ENCODE data around the gene HSD17B2. TPM values are rescaled to one million over a fixed set of nuclear protein-coding genes. Genes with fewer than 3 reads are reported as not detected.

Gene HSD17B2
- total RNA-seq, 2 experiments from 2014 or later: not detected

GRCh38 chr16:82033683-82034300, 1.3 kb upstream of the HSD17B2 start:
- H3K27ac Mint-ChIP-seq: no peak overlapping the region
- DNase-seq: no peak
- no peaks in the 10 kb centered on the region for H3K36me3 Mint-ChIP-seq
- no peak overlapping the region for H3K4me3 Mint-ChIP-seq
- H3K27me3 Mint-ChIP-seq: peaks cover 12% of the 10 kb centered on the region
- no peaks in the 10 kb centered on the region for H3K4me1 Mint-ChIP-seq
- H3K9me3 Mint-ChIP-seq: no peaks in the 10 kb centered on the region

GRCh38 chr16:82037251-82037650, 2.2 kb downstream of the HSD17B2 start:
- Mint-ChIP-seq H3K4me1 (no peaks in the 10 kb centered on the region), H3K4me3 (no peak overlapping the region), H3K27ac (no peak overlapping the region), H3K9me3 (no peaks in the 10 kb centered on the region), H3K36me3 (no peaks in the 10 kb centered on the region), H3K27me3 (peaks cover 13% of the 10 kb centered on the region)
- no peak for DNase-seq

GRCh38 chr16:82037666-82038065, 2.6 kb downstream of the HSD17B2 start:
- peaks cover 13% of the 10 kb centered on the region for H3K27me3 Mint-ChIP-seq

GRCh38 chr16:82040296-82040695, 5.2 kb downstream of the HSD17B2 start:
- Mint-ChIP-seq H3K27ac (no peak overlapping the region), H3K36me3 (no peaks in the 10 kb centered on the region), H3K4me3 (no peak overlapping the region), H3K4me1 (no peaks in the 10 kb centered on the region), H3K9me3 (no peaks in the 10 kb centered on the region), H3K27me3 (peaks cover 15% of the 10 kb centered on the region)
- DNase-seq: no peak

More at GRCh38 chr16:82037666-82038065, 2.6 kb downstream of the HSD17B2 start:
- no peaks in the 10 kb centered on the region for H3K9me3 Mint-ChIP-seq
- H3K4me3 Mint-ChIP-seq: no peak overlapping the region
- DNase-seq: no peak
- H3K36me3 Mint-ChIP-seq: no peaks in the 10 kb centered on the region
- H3K27ac Mint-ChIP-seq: no peak overlapping the region
- H3K4me1 Mint-ChIP-seq: no peaks in the 10 kb centered on the region

- Mint-ChIP-seq H3K9me3 (no peaks in the 10 kb centered on the region), H3K36me3 (no peaks in the 10 kb centered on the region), H3K4me1 (no peaks in the 10 kb centered on the region), H3K27ac (no peak overlapping the region), H3K4me3 (no peak overlapping the region), H3K27me3 (peaks cover 15% of the 10 kb centered on the region)
- DNase-seq: no peak
Observed at GRCh38 chr16:82041542-82041941, 6.5 kb downstream of the HSD17B2 start.

GRCh38 chr16:82042144-82042543, 7.1 kb downstream of the HSD17B2 start:
- Mint-ChIP-seq H3K9me3 (no peaks in the 10 kb centered on the region), H3K27me3 (peaks cover 18% of the 10 kb centered on the region), H3K4me1 (no peaks in the 10 kb centered on the region), H3K27ac (no peak overlapping the region), H3K36me3 (no peaks in the 10 kb centered on the region), H3K4me3 (no peak overlapping the region)
- DNase-seq: no peak

- H3K36me3 Mint-ChIP-seq: no peaks in the 10 kb centered on the region
- H3K4me1 Mint-ChIP-seq: no peaks in the 10 kb centered on the region
- H3K9me3 Mint-ChIP-seq: no peaks in the 10 kb centered on the region
Observed at GRCh38 chr16:82042846-82043245, 7.8 kb downstream of the HSD17B2 start.

GRCh38 chr16:82043680-82044584, 8.9 kb downstream of the HSD17B2 start:
- Mint-ChIP-seq H3K4me3 (no peak overlapping the region), H3K9me3 (no peaks in the 10 kb centered on the region), H3K36me3 (no peaks in the 10 kb centered on the region), H3K4me1 (no peaks in the 10 kb centered on the region), H3K27ac (no peak overlapping the region), H3K27me3 (peaks cover 19% of the 10 kb centered on the region)
- DNase-seq: no peak

More at GRCh38 chr16:82042846-82043245, 7.8 kb downstream of the HSD17B2 start:
- Mint-ChIP-seq H3K27ac (no peak overlapping the region), H3K4me3 (no peak overlapping the region), H3K27me3 (peaks cover 19% of the 10 kb centered on the region)
- DNase-seq: no peak

- DNase-seq: no peak
- Mint-ChIP-seq H3K36me3 (no peaks in the 10 kb centered on the region), H3K9me3 (no peaks in the 10 kb centered on the region), H3K27me3 (peaks cover 19% of the 10 kb centered on the region), H3K27ac (no peak overlapping the region), H3K4me1 (no peaks in the 10 kb centered on the region), H3K4me3 (no peak overlapping the region)
Observed at GRCh38 chr16:82044585-82044911, 9.5 kb downstream of the HSD17B2 start.

GRCh38 chr16:82045465-82045864, 10.4 kb downstream of the HSD17B2 start:
- DNase-seq: no peak
- Mint-ChIP-seq H3K4me3 (no peak overlapping the region), H3K4me1 (no peaks in the 10 kb centered on the region), H3K27ac (no peak overlapping the region), H3K36me3 (no peaks in the 10 kb centered on the region), H3K27me3 (peaks cover 19% of the 10 kb centered on the region), H3K9me3 (no peaks in the 10 kb centered on the region)

- Mint-ChIP-seq H3K4me1 (no peaks in the 10 kb centered on the region), H3K9me3 (no peaks in the 10 kb centered on the region), H3K27ac (no peak overlapping the region), H3K27me3 (peaks cover 19% of the 10 kb centered on the region), H3K36me3 (no peaks in the 10 kb centered on the region), H3K4me3 (no peak overlapping the region)
- no peak for DNase-seq
Observed at GRCh38 chr16:82046541-82046940, 11.5 kb downstream of the HSD17B2 start.

- Mint-ChIP-seq H3K27ac (no peak overlapping the region), H3K4me3 (no peak overlapping the region)
Observed at GRCh38 chr16:82046941-82047340, 11.9 kb downstream of the HSD17B2 start.

GRCh38 chr16:82047374-82047773, 12.3 kb downstream of the HSD17B2 start:
- peaks cover 19% of the 10 kb centered on the region for H3K27me3 Mint-ChIP-seq
- no peaks in the 10 kb centered on the region for H3K36me3 Mint-ChIP-seq
- no peak overlapping the region for H3K27ac Mint-ChIP-seq
- DNase-seq: no peak
- H3K4me1 Mint-ChIP-seq: no peaks in the 10 kb centered on the region
- H3K4me3 Mint-ChIP-seq: no peak overlapping the region
- no peaks in the 10 kb centered on the region for H3K9me3 Mint-ChIP-seq

More at GRCh38 chr16:82046941-82047340, 11.9 kb downstream of the HSD17B2 start:
- H3K9me3 Mint-ChIP-seq: no peaks in the 10 kb centered on the region
- H3K27me3 Mint-ChIP-seq: peaks cover 19% of the 10 kb centered on the region
- DNase-seq: no peak
- no peaks in the 10 kb centered on the region for H3K4me1 Mint-ChIP-seq
- H3K36me3 Mint-ChIP-seq: no peaks in the 10 kb centered on the region

- Mint-ChIP-seq H3K27me3 (peaks cover 19% of the 10 kb centered on the region), H3K36me3 (no peaks in the 10 kb centered on the region), H3K4me1 (no peaks in the 10 kb centered on the region), H3K4me3 (no peak overlapping the region), H3K9me3 (no peaks in the 10 kb centered on the region), H3K27ac (no peak overlapping the region)
- DNase-seq: no peak
Observed at GRCh38 chr16:82047787-82048186, 12.7 kb downstream of the HSD17B2 start.

- H3K9me3 Mint-ChIP-seq: no peaks in the 10 kb centered on the region
- no peaks in the 10 kb centered on the region for H3K36me3 Mint-ChIP-seq
- peaks cover 9% of the 10 kb centered on the region for H3K27me3 Mint-ChIP-seq
- no peak overlapping the region for H3K27ac Mint-ChIP-seq
- H3K4me3 Mint-ChIP-seq: no peak overlapping the region
- H3K4me1 Mint-ChIP-seq: no peaks in the 10 kb centered on the region
- DNase-seq: no peak
Observed at GRCh38 chr16:82049484-82049883, 14.4 kb downstream of the HSD17B2 start.

GRCh38 chr16:82050506-82050905, 15.5 kb downstream of the HSD17B2 start:
- no peaks in the 10 kb centered on the region for H3K9me3 Mint-ChIP-seq
- no peaks in the 10 kb centered on the region for H3K4me1 Mint-ChIP-seq
- H3K27me3 Mint-ChIP-seq: peaks cover 9% of the 10 kb centered on the region
- no peaks in the 10 kb centered on the region for H3K36me3 Mint-ChIP-seq
- H3K4me3 Mint-ChIP-seq: no peak overlapping the region
- no peak for DNase-seq
- H3K27ac Mint-ChIP-seq: no peak overlapping the region

Data from activated naive CD8-positive, alpha-beta T cell treated with anti-CD3 and anti-CD28 coated beads for 36 hours (primary cell).